Chondrocyte (in vitro differentiated cells): ENCODE results near the gene SPDEF. TPM values are rescaled to one million over a fixed set of nuclear protein-coding genes. Genes with fewer than 3 reads are reported as not detected.

ENCODE experiments used
- DNase-seq: peaks from one replicate; pipeline ENCODE4 v3.0.0; 2021; ENCODE audit warnings: mixed read lengths, low spot score
- H3K27ac Mint-ChIP-seq: one replicate; pipeline ENCODE4 v1.8.0; 2021; ENCODE audit warnings: mild to moderate bottlenecking, moderate library complexity, mixed read lengths; ENCODE audit not compliant: unreplicated experiment
- H3K27me3 Mint-ChIP-seq: 2 replicates; pipeline ENCODE4 v1.8.0; 2021; ENCODE audit warnings: low read depth, mixed read lengths
- H3K36me3 Mint-ChIP-seq: 2 replicates; pipeline ENCODE4 v1.8.0; 2021; ENCODE audit warnings: low read depth, mixed read lengths
- H3K4me1 Mint-ChIP-seq: 2 replicates; pipeline ENCODE4 v1.8.0; 2021; ENCODE audit warnings: low read depth, mild to moderate bottlenecking, mixed read lengths
- H3K4me3 Mint-ChIP-seq: one replicate; pipeline ENCODE4 v1.8.0; 2021; ENCODE audit warnings: mild to moderate bottlenecking, moderate library complexity, mixed read lengths; ENCODE audit not compliant: unreplicated experiment
- H3K9me3 Mint-ChIP-seq: 2 replicates; pipeline ENCODE4 v1.8.0; 2021; ENCODE audit warnings: low read depth, mixed read lengths
- total RNA-seq: library from RNA; stranded (reverse); gene quantifications from 3 replicates; pipeline ENCODE4 v1.2.1, GENCODE V29; 2021
- TF ChIP-seq, protein P1 (sequence below): fragments of 200-600 bp; sonication (generic); IDR thresholded peaks from 2 replicates; pipeline ENCODE4 v1.5.0; 2021; ENCODE audit warnings: antibody characterized with exemption, mild to moderate bottlenecking, moderate library complexity

Gene SPDEF
- total RNA-seq, 1 donor from 2014 or later: 0.10 TPM

DNA sequence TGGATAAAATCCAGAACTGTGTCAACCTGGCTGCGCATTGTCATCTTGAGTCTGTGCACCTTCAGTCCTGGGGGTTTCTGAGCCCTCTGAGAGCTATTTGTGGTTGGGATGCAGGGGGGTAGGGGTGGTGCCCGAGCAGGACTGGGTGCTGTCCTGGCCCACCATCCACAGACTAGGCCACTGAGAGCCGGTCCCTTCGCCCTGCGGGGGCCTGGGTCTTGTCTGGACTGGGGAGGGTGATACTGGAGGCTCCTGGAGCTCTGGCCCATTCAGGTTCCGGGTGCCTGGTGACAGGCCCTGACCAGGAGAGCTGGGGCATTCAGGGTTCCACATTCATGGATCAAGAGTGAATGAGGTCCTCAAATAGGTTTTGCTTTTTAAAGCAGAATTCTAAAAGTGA is 20.9 kb downstream of the SPDEF start:
- no peaks in the 10 kb centered on the region for H3K36me3 Mint-ChIP-seq
- no peak overlapping the region for H3K27ac Mint-ChIP-seq
- no peaks in the 10 kb centered on the region for H3K4me1 Mint-ChIP-seq
- no peaks in the 10 kb centered on the region for H3K27me3 Mint-ChIP-seq
- no peak for DNase-seq
- H3K9me3 Mint-ChIP-seq: no peaks in the 10 kb centered on the region
- TF ChIP-seq, protein P1, sequence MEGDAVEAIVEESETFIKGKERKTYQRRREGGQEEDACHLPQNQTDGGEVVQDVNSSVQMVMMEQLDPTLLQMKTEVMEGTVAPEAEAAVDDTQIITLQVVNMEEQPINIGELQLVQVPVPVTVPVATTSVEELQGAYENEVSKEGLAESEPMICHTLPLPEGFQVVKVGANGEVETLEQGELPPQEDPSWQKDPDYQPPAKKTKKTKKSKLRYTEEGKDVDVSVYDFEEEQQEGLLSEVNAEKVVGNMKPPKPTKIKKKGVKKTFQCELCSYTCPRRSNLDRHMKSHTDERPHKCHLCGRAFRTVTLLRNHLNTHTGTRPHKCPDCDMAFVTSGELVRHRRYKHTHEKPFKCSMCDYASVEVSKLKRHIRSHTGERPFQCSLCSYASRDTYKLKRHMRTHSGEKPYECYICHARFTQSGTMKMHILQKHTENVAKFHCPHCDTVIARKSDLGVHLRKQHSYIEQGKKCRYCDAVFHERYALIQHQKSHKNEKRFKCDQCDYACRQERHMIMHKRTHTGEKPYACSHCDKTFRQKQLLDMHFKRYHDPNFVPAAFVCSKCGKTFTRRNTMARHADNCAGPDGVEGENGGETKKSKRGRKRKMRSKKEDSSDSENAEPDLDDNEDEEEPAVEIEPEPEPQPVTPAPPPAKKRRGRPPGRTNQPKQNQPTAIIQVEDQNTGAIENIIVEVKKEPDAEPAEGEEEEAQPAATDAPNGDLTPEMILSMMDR: no peak
- no peak overlapping the region for H3K4me3 Mint-ChIP-seq

DNA sequence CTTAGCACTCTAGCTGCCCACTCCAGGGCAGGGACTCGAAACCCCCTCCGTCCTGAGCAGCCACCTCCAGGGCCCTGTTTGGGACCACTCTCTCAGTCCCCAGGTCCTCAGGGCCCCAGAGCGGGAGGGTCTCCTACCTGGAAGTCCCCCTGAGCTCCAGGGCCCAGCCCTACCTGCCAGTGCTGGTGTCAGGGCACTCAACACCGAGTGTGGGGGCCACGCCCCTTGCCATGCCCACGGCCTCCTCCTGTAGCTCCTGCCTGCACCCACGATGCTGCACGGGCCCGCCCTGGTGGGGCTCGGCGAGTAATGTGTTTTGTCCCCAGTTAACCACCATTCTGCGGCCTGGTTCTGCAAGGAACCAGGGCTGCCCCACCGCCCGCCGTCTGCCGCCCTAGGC is 21.5 kb downstream of the SPDEF start:
- no peaks in the 10 kb centered on the region for H3K27me3 Mint-ChIP-seq
- no peaks in the 10 kb centered on the region for H3K9me3 Mint-ChIP-seq
- H3K4me3 Mint-ChIP-seq: no peak overlapping the region
- DNase-seq: no peak
- TF ChIP-seq, protein P1: no peak
- H3K36me3 Mint-ChIP-seq: no peaks in the 10 kb centered on the region
- no peak overlapping the region for H3K27ac Mint-ChIP-seq
- no peaks in the 10 kb centered on the region for H3K4me1 Mint-ChIP-seq

DNA sequence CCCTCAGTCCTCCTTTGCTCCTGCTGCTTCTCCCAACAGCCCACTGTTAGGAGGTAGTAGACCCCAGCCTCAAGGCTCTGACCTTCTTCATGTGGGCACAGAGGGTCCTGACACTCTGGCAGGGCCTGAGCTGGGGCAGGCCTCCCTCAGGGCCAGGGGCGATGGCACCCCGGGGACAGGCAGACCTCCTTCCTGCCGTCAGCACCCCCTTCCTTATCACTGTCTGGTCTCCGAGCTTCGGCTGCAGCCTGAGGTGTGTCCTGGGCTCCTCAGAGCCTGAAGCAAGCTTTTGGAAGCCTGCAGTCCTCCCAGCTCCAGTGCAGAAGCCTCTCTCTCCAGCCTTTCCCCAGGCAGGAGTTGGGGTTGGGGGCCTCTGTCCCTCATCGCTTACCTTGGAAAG is 22.0 kb downstream of the SPDEF start:
- Mint-ChIP-seq H3K4me1 (no peaks in the 10 kb centered on the region), H3K9me3 (no peaks in the 10 kb centered on the region), H3K27me3 (no peaks in the 10 kb centered on the region), H3K27ac (no peak overlapping the region), H3K4me3 (no peak overlapping the region), H3K36me3 (no peaks in the 10 kb centered on the region)
- TF ChIP-seq, protein P1: no peak
- no peak for DNase-seq

DNA sequence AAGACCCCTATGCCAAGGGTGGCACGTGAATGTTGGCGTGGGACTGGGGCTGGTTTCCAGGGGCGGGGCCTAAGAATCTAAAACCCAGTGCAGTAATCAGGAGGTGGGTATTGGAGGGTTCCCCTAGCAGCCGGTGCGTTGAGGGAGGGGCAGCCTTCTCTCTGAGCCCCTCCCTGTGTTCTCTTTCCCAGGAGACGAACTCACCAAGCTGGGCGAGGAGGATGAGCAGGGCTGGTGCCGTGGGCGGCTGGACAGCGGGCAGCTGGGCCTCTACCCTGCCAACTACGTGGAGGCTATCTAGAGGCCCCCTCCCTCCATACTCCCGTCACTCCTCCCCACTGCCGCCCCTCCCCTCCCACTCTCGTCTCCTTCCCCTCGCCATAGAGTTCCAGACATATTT is 23.9 kb downstream of the SPDEF start:
- DNase-seq: no peak
- H3K27me3 Mint-ChIP-seq: no peaks in the 10 kb centered on the region
- TF ChIP-seq, protein P1: no peak
- H3K27ac Mint-ChIP-seq: peak overlapping the region; percentile 71
- no peaks in the 10 kb centered on the region for H3K36me3 Mint-ChIP-seq
- peak overlapping the region; percentile 71 for H3K4me3 Mint-ChIP-seq
- peaks cover 6% of the 10 kb centered on the region for H3K4me1 Mint-ChIP-seq
- H3K9me3 Mint-ChIP-seq: no peaks in the 10 kb centered on the region

DNA sequence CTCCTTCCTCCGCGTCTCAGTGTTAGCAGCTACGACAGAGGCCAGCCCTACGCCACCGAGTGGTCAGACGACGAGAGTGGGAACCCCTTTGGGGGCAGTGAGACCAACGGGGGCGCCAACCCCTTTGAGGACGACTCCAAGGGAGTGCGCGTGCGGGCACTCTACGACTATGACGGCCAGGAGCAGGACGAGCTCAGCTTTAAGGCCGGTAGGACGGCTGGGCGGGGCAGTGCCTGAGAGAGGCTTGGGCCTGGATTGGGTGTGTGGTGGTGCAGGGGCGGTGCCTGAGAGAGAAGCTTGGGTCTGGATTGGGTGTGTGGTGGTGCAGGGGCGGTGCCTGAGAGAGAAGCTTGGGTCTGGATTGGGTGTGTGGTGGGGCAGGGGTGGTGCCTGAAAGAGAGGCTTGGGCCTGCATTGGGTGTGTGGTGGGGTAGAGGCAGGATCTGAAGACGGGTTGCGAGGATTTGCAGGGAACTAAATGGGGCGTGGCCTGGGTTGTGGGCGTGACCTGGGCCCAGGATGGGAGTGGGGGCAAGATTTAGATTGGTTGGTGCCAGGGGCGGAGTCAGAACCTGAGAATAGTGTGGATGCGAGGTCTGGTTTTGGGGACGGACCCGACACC is 24.4 kb downstream of the SPDEF start:
- H3K4me3 Mint-ChIP-seq: peak overlapping the region; percentile 71
- peak overlapping the region; percentile 75 for H3K27ac Mint-ChIP-seq

More for the DNA sequence above, 24.4 kb downstream of the SPDEF start:
- TF ChIP-seq, protein P1: no peak
- peaks cover 8% of the 10 kb centered on the region for H3K4me1 Mint-ChIP-seq
- H3K9me3 Mint-ChIP-seq: no peaks in the 10 kb centered on the region
- H3K27me3 Mint-ChIP-seq: no peaks in the 10 kb centered on the region
- H3K36me3 Mint-ChIP-seq: no peaks in the 10 kb centered on the region
- DNase-seq: no peak
